Measurements from ENCODE around the gene ATP9A.
"Not testable (repeated sequence)": the region's sequence is repeated elsewhere in the genome, so short reads cannot be mapped to it uniquely, and the experiment has no call there.

Gene ATP9A

GRCh38 chr20:51660672-51661608, 107.2 kb downstream of the ATP9A start:
- Histone ChIP-seq H4K20me1 (ENCODE audit: control insufficient read depth, insufficient read depth, low read depth, low read length) (no peaks in the 10 kb centered on the region), H3F3A (ENCODE audit: control insufficient read depth, insufficient read depth) (no peaks in the 10 kb centered on the region), H3K4me2 (ENCODE audit: low read length) (no peak overlapping the region), H3K36me3 (ENCODE audit: control insufficient read depth, low read length) (no peaks in the 10 kb centered on the region), H3K27ac (ENCODE audit: low read depth, low read length) (no peak overlapping the region), H3K79me2 (ENCODE audit: control insufficient read depth, low read length) (no peaks in the 10 kb centered on the region), H3K9me3 (ENCODE audit: control insufficient read depth, insufficient read depth, low read length) (no peaks in the 10 kb centered on the region), H3K9me2 (replicated peaks; ENCODE audit: control insufficient read depth, low read length) (no peaks in the 10 kb centered on the region), H3K27me3 (ENCODE audit: control insufficient read depth, low read length) (no peaks in the 10 kb centered on the region), H3K4me3 (ENCODE audit: low read length) (no peak overlapping the region), H3K4me1 (ENCODE audit: control insufficient read depth, low read length) (peaks cover 62% of the 10 kb centered on the region)
- TF ChIP-seq EZH2phosphoT487 (IDR thresholded peaks at IDR 0.05; ENCODE audit: borderline replicate concordance, low read length) (no peak), CTCF (IDR thresholded peaks at IDR 0.05; ENCODE audit: low read depth, low read length, poor library complexity, severe bottlenecking) (no peak)

- Histone ChIP-seq H4K20me1 (ENCODE audit: control insufficient read depth, insufficient read depth, low read depth, low read length) (no peaks in the 10 kb centered on the region), H3K36me3 (ENCODE audit: control insufficient read depth, low read length) (no peaks in the 10 kb centered on the region), H3K4me1 (ENCODE audit: control insufficient read depth, low read length) (peaks cover 48% of the 10 kb centered on the region), H3K27ac (ENCODE audit: low read depth, low read length) (no peak overlapping the region), H3K4me3 (ENCODE audit: low read length) (no peak overlapping the region), H3K27me3 (ENCODE audit: control insufficient read depth, low read length) (no peaks in the 10 kb centered on the region), H3K79me2 (ENCODE audit: control insufficient read depth, low read length) (no peaks in the 10 kb centered on the region), H3K4me2 (ENCODE audit: low read length) (no peak overlapping the region), H3K9me3 (ENCODE audit: control insufficient read depth, insufficient read depth, low read length) (no peaks in the 10 kb centered on the region), H3F3A (ENCODE audit: control insufficient read depth, insufficient read depth) (no peaks in the 10 kb centered on the region), H3K9me2 (replicated peaks; ENCODE audit: control insufficient read depth, low read length) (no peaks in the 10 kb centered on the region)
- TF ChIP-seq EZH2phosphoT487 (IDR thresholded peaks at IDR 0.05; ENCODE audit: borderline replicate concordance, low read length) = no peak
Measured at GRCh38 chr20:51659491-51660050, 108.6 kb downstream of the ATP9A start.

- Histone ChIP-seq H3K4me1 (ENCODE audit: control insufficient read depth, low read length) (peaks cover 26% of the 10 kb centered on the region), H3K36me3 (ENCODE audit: control insufficient read depth, low read length) (no peaks in the 10 kb centered on the region), H3K9me3 (ENCODE audit: control insufficient read depth, insufficient read depth, low read length) (no peaks in the 10 kb centered on the region), H3K79me2 (ENCODE audit: control insufficient read depth, low read length) (no peaks in the 10 kb centered on the region), H3K4me3 (ENCODE audit: low read length) (no peak overlapping the region), H3K4me2 (ENCODE audit: low read length) (no peak overlapping the region), H4K20me1 (ENCODE audit: control insufficient read depth, insufficient read depth, low read depth, low read length) (no peaks in the 10 kb centered on the region), H3K27ac (ENCODE audit: low read depth, low read length) (no peak overlapping the region), H3F3A (ENCODE audit: control insufficient read depth, insufficient read depth) (no peaks in the 10 kb centered on the region), H3K9me2 (replicated peaks; ENCODE audit: control insufficient read depth, low read length) (no peaks in the 10 kb centered on the region), H3K27me3 (ENCODE audit: control insufficient read depth, low read length) (no peaks in the 10 kb centered on the region; the same call in 1 of the 2 replicates)
- no peak for TF ChIP-seq EZH2phosphoT487 (IDR thresholded peaks at IDR 0.05; ENCODE audit: borderline replicate concordance, low read length)
- TF ChIP-seq CTCF (IDR thresholded peaks at IDR 0.05; ENCODE audit: low read depth, low read length, poor library complexity, severe bottlenecking) = no peak
Measured at GRCh38 chr20:51656726-51657260, 111.4 kb downstream of the ATP9A start.

- not testable (repeated sequence) for H3K27me3 ChIP-seq (ENCODE audit: control insufficient read depth, low read length); H3K36me3 ChIP-seq (ENCODE audit: control insufficient read depth, low read length); H3K4me2 ChIP-seq (ENCODE audit: low read length); H3K79me2 ChIP-seq (ENCODE audit: control insufficient read depth, low read length); H3K9me3 ChIP-seq (ENCODE audit: control insufficient read depth, insufficient read depth, low read length); H3F3A ChIP-seq (ENCODE audit: control insufficient read depth, insufficient read depth); H3K4me3 ChIP-seq (ENCODE audit: low read length); H4K20me1 ChIP-seq (ENCODE audit: control insufficient read depth, insufficient read depth, low read depth, low read length); H3K9me2 ChIP-seq (replicated peaks; ENCODE audit: control insufficient read depth, low read length); H3K27ac ChIP-seq (ENCODE audit: low read depth, low read length)
- peaks cover 29% of the 10 kb centered on the region for H3K4me1 ChIP-seq (ENCODE audit: control insufficient read depth, low read length)
Measured at GRCh38 chr20:51656089-51656488, 112.1 kb downstream of the ATP9A start.

All from DOHH2 (cell line).